HG03469 (cell line): ENCODE data around the gene ANAPC13.

Experiments used
- ATAC-seq: cut with Tn5 transposase; IDR thresholded peaks from one replicate; pipeline ENCODE4 v1.9.1; 2021; ENCODE audit warnings: mild to moderate bottlenecking, moderate library complexity, moderate number of reproducible peaks; ENCODE audit not compliant: unreplicated experiment

Gene ANAPC13

DNA sequence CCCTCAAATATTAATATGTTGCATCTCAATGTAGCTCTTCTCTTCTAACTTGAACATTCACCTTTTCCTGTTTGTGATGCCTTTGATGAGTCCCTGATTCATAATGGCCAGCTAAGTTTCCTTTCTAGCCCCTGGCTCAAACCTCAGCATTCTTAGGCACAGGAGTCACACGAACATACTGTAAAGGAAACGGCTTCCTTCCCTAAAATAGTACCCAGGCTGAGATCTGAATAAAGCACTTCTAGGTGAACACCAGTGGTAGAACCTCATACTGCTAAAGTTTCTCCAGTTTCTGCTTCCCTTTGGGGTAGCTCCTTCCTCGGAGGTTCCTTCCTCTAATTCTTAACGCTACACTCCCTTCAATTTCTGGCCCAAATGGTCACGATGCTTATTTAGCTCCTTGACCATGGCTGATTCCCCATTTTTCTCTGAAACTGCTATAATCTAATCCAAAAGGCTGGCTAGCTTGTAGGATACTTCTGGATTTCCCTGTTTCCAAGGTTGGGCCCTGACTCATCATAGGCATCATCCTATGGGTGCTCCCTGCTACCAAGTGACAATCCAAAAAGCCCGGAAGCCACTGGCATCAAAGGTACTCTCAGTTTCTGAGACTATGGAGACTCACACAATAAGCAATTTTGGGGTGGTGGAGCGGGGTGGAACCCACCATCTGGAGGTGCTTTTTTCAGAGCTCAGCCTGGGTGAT is 2.4 kb downstream of the ANAPC13 start:
- ATAC-seq, result no peak

DNA sequence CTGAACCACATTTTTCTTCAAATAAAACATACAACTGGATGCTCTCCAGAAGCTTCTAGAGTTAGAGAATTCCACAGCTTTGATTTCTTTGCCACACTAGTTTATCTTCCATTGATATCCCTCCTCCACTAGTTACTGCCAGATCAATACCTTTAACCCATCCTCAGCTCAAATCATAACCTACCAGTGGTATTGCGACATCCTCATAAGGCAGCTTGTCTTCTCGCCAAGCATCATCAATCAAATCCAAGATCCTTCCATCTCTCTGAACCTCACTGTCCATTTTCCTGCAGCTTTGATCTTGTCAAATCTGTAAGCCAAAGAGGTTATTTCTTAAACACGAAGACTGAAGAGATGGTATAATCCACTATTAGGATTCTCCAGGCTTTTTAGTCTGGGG is 3.2 kb downstream of the ANAPC13 start:
- no peak for ATAC-seq

DNA sequence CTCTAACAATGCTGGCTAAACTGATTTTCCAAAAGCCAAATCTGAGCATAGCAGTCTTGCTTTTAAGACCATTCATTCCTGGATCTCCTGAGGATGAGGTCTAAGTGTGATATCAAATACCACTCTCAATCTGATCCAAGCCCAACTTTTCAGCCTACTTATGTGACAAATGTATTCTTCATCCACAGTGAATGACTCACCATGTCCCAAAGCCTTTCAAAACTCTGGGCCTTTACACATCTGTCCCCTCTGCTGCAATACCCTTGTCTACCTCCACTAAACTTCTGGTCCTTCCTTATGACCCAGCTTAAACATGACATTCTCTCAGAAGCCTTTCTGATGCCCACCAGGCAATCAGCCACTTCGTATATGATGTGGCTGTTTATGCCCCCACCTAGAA is 4.6 kb downstream of the ANAPC13 start:
- no peak for ATAC-seq

DNA sequence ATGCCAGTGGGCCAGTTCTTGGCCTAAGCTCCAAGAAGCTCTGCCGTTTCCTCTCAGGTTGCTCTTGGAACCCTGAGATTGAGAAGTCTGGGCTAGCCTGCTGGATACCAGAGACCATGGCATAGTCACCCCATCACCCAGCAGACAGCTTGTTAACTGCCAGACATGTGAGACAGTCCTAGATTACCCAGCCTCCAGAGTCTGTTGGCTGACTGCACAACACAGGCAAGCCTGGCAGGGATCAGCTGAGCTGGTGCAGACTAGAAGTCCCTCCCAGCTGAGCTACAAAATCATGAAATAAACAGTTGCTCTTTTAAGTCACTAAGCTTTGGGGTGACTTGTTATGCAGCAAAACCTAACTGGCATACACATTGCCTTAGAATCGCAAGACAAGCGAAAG is 5.2 kb downstream of the ANAPC13 start:
- no peak for ATAC-seq

DNA sequence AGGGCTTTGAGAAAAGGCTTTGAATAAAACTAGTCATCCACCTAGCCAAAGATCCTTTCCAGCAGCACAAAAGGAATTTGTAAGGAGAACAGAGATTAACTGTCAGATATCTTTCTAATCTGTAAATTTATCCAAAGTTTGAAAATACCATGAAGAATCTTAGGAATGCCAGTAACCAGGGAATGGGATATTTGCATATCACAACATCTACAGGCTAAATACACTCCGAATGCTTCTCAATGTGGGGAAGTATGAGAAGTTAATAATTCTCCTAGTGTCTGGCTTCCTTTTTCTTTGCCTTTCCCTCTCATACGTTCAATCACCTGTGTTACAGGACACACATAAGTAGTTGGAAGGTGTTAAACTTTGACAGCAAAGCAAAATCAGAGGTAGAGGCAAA is 7.8 kb downstream of the ANAPC13 start:
- ATAC-seq, result no peak

DNA sequence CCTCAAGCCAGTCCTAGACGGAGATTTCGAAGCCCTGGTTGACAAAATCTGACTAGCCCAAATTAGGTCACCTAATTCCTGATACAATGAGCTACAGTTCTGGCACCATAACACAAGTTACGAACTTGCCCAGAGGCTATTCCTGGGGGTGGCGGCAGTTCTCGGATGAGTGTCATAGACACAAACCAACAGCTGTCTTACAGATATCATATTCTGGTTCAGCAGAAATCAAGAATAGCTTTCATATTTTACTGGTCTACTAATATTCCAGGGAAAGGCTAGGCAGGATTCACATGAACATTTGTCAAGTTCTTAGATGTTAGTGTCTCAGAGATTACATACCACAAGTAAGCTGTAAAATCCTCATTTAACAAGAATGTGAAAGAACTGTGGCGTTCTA is 8.8 kb downstream of the ANAPC13 start:
- ATAC-seq, result no peak

DNA sequence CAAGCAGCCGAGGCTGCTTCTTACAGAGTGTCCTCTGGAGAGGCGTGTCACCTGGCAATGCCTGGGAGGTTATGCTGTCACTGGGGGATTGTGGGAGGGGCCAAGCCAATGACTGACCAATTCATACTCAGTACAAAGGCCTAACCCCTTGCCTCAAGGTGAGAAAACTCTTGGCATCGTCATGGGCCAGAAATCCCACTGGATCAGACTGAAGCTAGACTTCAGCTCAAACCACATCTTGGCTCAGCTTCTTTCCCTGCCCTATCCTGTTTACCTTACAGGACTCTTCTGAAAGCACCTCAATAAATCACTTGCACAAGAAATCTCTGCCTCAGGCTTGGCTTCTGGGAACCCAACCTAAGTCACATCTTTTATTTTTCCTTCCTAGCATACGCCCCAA is 9.5 kb downstream of the ANAPC13 start:
- ATAC-seq, result no peak

DNA sequence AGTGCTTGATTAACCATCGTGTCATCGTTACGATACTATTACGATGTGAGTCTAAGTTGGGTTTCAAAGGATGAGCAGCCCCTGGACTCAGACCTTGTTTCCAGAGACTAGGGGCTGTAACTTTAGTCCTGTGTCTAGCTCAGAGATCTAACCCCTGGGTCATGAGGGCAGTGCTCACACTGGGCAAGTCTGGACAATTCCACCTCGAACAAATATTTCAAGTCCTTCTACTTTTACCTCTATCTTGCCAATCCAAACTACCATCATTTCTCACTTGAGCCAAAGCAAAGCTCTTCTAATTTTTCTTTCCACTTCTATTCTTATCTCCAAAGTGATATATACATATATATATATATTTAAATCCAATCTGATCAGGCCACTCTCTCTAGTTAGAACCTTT is 10.8 kb downstream of the ANAPC13 start:
- no peak for ATAC-seq

DNA sequence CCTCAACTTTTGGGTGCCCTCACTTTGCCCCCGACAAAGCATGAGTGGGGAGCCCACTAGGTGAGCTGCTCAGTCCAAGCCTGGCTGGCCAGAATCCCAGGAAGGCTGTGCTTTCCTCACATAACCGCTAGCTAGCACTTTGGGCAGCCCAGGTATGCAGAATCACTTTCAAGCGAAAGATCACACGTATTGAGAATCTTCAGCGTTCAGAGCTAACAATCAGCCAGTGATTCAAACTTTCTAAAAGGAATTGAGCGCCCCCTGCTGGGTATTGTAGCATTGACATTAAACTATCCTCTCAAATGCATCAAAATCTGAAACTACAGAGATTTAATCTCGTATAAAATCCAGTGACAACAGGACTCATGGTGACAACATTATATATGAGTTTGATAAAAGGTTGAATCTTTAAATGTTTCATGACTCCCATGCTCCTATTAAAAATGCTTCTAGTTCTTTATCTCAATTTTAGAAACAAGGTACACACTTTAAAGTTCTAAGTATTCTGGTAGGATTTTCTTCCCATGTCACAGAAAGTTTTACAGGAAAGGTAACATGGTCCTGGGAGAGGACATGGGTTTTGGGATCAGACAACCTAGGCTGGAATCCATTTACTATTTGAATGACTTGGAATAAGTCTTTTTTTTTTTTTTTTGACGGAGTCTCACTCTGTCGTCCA is 11.8 kb downstream of the ANAPC13 start:
- no peak for ATAC-seq

DNA sequence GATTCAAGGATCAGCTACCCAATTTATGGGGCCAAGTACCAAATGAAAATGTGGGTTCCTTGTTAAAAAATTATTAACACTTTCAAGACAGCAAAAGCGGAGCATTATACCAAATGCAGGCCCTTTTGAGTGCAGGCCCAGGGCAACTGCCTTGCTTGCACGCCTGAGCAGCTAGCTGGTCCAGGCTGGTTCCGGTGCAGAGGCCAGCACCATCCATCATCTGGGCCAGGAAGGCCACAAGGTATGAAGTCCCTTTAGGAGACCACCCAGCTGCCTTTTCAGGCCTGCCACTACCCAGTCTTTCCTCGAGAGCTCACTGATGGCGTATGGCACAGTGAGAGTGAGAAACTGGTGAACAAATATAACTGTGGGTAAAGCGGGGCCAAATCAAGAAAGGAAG is 13.0 kb downstream of the ANAPC13 start:
- ATAC-seq, result no peak

DNA sequence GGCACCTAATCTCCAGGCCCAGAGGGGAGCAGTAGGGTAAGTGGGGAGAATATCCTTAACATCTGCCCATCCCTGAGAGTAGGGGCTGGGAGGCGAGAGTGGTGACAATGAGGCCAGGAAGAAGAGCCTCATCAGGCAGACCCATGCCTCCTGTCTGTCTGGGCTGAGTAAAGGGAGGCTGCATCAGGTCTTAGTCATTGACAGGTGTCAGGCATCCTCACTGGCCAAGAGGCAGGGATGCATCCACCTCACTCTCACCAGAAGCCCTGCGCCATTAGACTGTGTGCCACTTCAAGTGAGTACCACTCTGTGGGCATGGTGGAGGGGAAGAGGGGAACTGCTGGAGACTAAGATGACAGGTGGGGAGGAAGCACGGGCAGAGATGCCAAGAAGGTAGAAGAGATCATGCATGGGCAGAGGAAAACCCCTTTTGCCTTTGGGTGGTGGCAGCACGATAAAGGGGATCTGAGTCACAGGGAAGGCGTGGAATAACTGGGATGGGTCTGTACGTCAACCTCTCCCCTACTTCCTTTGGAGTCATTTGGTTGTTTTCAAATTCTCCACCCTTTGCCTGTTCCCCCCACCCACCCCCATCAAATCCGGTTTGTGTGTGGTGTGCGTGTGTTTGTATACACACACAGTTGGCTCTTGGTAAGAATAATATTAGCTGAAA is 14.1 kb downstream of the ANAPC13 start:
- ATAC-seq, result no peak

DNA sequence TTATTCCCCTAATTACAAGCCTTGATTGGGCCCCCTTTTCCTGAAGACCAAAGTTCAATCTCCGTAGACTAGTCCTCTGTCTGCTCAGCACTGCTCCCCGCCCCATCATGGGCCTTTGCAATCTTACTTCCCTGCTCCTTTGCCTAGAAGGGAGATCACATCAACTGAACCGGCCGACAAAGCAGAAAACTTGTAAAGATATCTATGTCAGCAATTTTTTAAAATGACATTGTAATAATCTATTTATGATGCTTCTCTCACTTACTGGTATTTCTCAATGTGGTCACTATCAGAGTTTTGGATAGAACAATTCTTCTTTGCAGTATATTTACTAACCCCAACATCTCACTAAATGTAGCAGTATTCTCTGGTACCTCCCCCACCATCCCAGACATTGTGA is 17.3 kb downstream of the ANAPC13 start:
- no peak for ATAC-seq

DNA sequence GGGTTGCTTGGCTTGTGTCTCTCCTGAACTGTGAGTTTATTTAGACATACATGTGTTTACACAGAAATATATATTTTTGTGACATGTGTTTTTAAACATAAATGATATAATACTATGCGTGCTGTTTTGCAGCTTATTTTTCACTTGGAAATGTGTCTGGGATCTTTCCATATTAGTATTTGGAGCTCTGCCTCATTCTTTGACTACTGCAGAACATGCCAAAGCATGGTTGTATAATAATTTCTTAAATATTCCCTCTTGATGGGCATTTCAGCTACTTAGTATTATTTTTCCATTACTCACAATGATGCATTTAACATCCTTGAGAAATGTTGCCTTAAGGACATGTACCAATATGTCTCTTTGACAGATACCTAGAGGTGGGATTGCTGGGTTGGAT is 19.5 kb downstream of the ANAPC13 start:
- ATAC-seq, result no peak

DNA sequence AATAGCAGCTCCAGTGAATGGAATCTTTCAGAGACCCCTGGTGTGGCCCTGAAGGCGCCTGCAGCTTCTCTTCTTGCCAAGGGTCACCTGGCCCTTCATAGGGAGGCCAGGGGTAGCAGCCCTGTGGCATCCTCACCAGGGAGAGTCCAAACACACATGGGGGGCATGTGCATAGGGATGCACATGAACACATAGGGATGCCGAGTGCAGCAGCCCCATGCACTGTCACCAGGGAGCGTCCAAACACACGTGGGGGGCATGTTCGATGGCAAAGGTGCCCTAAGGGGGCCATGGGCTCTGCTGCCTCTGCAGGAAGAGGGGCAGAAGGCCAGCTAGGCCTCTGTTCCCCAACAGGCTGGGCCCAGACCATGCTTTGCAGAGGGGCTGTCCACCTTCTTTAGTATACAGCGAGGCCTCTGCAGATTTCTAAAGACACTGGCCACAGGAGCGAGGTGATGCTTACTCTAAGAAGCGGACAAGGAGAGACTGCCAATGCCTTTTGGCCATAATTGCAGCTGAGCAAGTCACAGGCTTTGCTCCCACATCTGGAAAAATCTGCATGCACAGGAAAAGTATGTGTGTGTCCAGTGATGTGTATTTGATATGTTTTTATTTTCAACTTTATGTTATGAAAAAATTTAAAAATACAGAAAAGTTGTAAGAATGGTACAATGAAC is 21.0 kb downstream of the ANAPC13 start:
- no peak for ATAC-seq

DNA sequence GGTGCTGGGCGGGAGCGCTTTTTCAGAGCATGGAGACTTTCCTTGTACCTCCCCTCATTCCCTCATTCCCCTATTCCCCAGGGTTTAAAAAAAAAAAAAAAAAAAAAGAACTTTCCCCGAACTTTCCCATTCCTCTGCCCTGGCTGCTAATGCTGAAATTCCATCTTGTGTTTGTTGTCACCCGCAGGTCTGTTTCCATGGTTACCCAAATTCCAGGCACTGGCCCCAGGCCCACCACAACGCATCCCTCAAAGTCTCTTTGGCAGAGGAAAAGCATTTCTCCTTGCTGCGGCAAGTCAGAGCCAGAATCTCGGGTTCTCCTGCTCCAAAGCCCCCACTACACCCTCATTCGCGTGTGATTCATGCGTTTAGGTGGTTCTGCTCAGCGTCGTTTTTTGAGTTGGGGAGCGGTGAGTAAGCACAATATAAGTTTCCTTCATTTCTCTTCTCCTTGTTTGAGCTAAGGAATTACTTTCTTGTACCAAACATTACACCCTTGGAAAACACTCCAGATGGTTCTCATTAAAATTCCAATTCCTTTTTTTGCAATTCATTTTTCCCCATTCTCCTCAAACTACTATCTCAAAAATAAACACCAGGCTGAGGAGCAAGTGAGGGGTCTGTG is 21.6 kb downstream of the ANAPC13 start:
- ATAC-seq, result no peak

DNA sequence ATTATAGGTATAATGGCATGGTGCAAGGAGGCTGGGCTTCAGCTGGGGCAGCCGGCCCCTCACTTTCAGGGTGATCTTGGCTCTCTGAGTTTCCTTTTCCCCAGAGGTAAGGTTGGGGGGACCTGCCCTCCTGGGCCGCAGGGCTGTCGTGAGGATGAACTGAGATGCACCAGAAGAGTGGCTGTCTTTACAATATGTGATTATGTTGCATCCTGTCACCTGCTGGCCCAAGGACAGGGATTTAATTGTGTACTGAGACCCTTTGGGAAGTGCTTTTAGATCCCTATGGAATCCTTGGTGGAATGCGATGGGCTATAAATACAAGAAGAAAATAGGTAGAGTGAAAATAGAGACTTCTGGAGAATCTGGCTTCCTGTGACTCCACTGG is 22.1 kb downstream of the ANAPC13 start:
- no peak for ATAC-seq

DNA sequence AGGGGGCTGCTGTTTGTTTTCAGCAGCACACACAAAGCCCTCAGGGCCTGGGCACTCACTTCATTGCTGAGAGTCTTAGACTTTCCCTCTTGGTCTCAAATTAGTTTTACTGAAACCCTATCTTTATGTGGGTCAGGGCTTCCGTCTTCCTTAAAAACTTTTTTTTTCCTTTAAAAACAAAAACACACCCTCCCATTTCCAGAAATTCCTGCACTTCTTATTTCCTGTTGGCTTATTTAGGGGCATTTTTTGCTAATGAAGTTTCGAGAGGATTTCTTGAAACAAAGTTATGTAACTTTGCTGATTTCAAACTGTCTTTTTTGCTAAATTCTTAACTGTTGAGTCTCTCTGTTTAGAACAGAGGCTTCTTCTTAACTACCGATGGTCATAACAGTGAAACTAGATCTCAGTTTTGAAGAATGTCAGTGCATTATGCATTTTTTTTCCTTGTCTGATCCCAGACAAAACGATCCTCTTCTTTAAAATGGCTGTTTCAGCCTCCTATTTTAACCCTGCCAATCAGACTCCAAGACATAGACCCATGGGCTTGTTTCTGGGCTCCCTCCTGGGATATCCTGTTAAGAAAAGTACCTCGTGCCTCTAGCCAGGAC is 23.3 kb downstream of the ANAPC13 start:
- ATAC-seq, result no peak

DNA sequence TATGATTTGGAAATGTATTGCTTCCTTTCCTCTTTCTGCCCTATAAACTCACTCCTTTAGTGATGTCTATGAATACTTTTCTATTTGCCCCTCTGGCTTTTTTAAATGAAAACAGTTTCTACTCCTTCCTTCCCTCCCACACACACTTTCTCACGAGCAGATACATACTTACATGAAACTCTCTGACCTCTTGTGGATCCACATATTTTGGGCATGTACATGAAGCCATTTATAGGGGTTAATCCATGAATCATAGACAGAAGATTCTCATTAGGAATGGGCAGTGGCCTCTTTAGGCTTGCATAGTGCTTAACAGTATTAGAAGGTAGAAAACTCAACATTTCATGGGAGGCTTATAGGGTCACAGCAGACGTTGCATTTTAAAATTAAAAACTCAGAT is 24.8 kb downstream of the ANAPC13 start:
- ATAC-seq, result no peak

DNA sequence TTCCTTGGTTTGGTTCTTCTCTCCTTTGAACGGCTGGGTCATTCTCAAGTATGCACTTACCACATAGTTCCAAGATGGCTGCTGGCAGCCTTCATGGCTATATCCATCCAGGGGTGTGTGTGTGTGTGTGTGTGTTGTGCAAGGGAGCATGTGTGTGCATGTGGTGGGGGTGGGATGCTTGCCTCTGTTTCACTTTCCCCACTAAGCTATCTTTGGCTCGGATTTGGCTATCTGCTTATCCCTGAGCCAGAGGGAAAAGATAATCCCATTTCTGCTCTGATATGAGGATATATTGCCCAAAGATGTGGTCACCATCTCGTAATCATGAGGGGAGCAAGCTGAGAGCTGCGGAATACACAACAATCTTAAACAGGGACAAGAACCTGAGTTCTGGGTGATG is 26.2 kb downstream of the ANAPC13 start:
- no peak for ATAC-seq

DNA sequence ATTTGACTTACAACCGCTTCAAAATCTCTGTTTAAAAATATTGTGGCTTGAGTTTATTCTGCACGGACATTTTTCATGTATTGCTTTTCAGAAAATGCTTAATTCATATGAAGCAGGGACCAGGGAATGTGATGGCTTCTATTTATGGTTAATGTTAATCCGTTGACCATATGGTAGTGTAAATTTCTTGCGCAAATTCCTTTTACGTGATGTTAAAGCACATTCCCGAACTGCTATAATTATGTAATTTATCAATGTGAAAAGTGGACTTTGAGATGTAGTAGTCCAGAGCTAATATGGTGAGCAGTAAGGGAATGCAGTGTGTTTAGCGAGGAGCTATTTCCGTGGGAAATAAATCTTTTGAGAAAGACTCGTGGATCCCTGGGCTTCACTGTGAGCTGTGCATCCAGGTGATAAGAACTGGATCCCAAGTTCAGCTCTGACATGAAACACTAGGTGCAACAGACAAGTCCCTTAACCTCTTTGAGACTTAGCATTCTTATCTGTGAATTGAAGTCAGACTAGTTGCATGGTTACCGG is 27.3 kb downstream of the ANAPC13 start:
- no peak for ATAC-seq
